ENCODE data around the gene GSTM3.

GRCh38 chr1:109762039-109762585 lies 21.3 kb upstream of the GSTM3 start:
- no peak for TF ChIP-seq CTCF (IDR thresholded peaks at IDR 0.05 in 8 of 11, conservative IDR thresholded peaks at IDR 0.05 in 3 of 11)
- TF ChIP-seq POLR2AphosphoS5 (IDR thresholded peaks at IDR 0.05) = no peak
- TF ChIP-seq POLR2A (IDR thresholded peaks at IDR 0.05) = no peak
